ENCODE data around the gene DCUN1D4.

DCUN1D4 gene

DNA sequence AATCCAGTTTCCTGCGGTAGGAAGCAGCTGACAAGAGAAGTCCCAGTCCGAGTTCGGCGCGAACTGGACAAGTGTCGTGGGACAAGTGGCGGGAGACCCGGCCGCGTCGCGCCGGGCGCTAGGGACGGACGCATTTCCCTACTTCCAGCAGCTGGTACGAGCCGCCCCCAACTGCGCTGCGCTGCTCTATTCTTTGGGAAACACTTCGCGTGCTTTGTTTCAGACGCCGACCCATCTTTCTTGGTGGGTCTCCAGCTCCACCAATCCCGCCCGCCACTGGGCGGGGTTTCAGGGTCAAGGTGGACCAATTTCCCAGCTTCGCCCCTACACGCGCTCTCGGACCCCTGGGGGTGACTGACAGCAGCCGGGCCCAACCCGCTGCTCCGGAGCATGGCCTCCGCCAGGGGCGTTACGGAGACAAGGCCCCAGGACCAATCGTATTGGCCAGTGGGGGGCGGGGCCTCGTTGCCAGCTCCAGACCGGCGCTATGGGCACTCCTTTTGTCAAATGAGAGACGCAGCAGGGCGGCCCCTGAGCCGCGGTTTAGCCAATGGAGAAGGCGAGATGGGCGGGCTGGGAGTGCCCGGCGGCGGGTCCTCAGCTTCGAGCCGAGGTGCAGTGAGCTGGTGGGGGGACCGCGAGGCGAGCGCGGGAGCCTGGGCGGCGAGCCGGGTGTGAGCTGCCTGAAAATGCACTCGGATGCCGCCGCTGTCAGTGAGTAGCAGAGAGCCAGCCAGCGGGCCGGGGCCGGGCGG, at the start of gene DCUN1D4:
Gene DCUN1D4 (plus strand): TSS at position 600 of the 755 bp plus-strand sequence. CDS start 90 bp downstream, at position 690.
- H3K36me3 ChIP-seq (replicated peaks), result no peaks in the 10 kb centered on the region
- peak; percentile 100 for DNase-seq
- in situ Hi-C loops (cut with HindIII; ENCODE audit: low pct_ligation_motif_present, low sequenced_read_pairs), result no loop called here
- H3K4me3 ChIP-seq (ENCODE audit: low read depth, low read length), result peak within 1 kb of the TSS; percentile 69
- H3K27ac ChIP-seq, result peak within 1 kb of the TSS; percentile 75
- peak; percentile 53 for TF ChIP-seq CTCF (IDR thresholded peaks at IDR 0.05; ENCODE audit: low read depth, low read length, missing control alignments)
- H3K27me3 ChIP-seq (replicated peaks), result no peaks in the 10 kb centered on the region

- H3K4me3 ChIP-seq (ENCODE audit: low read depth, low read length), result no peak overlapping the region
- no peak for DNase-seq
- TF ChIP-seq CTCF (IDR thresholded peaks at IDR 0.05; ENCODE audit: low read depth, low read length, missing control alignments), result no peak
- H3K27ac ChIP-seq, result no peak overlapping the region
- in situ Hi-C loops (cut with HindIII; ENCODE audit: low pct_ligation_motif_present, low sequenced_read_pairs), result no loop called here
- H3K27me3 ChIP-seq (replicated peaks), result no peaks in the 10 kb centered on the region
- H3K36me3 ChIP-seq (replicated peaks), result no peaks in the 10 kb centered on the region
Observed at GRCh38 chr4:51820443-51821234, 22.3 kb upstream of the DCUN1D4 start.

GRCh38 chr4:51825341-51825740, 17.6 kb upstream of the DCUN1D4 start:
- in situ Hi-C loops (cut with HindIII; ENCODE audit: low pct_ligation_motif_present, low sequenced_read_pairs), result no loop called here
- no peaks in the 10 kb centered on the region for H3K36me3 ChIP-seq (replicated peaks)
- H3K27ac ChIP-seq, result no peak overlapping the region
- DNase-seq, result no peak
- no peak overlapping the region for H3K4me3 ChIP-seq (ENCODE audit: low read depth, low read length)
- no peaks in the 10 kb centered on the region for H3K27me3 ChIP-seq (replicated peaks)
- no peak for TF ChIP-seq CTCF (IDR thresholded peaks at IDR 0.05; ENCODE audit: low read depth, low read length, missing control alignments)

- Histone ChIP-seq H3K27ac (no peak overlapping the region), H3K4me3 (ENCODE audit: low read depth, low read length) (no peak overlapping the region), H3K36me3 (replicated peaks) (no peaks in the 10 kb centered on the region), H3K27me3 (replicated peaks) (no peaks in the 10 kb centered on the region)
- DNase-seq, result no peak
- no peak for TF ChIP-seq CTCF (IDR thresholded peaks at IDR 0.05; ENCODE audit: low read depth, low read length, missing control alignments)
- in situ Hi-C loops (cut with HindIII; ENCODE audit: low pct_ligation_motif_present, low sequenced_read_pairs), result no loop called here
Observed at GRCh38 chr4:51830156-51830720, 12.7 kb upstream of the DCUN1D4 start.

DNA sequence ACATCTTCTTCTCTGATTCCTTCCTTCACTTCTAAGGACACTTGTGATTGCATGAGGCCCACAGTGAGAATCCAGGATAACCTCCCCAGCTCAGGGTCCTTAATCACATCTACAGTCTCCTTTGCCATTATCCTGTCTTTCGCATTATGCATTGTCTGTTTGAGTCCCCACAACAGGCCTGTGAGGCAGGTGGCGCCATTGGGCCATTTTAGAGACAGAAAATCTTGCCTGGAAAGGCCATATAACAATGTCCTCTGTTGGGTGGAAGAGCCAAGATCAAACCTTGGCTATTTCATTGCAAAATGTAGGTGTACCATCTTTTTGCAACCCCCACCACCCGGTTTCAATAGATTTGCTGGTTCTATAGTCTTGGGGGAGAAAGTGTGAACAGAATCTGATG, 11.8 kb upstream of the DCUN1D4 start:
- H3K27ac ChIP-seq, result no peak overlapping the region
- peak; percentile 65 for DNase-seq
- peak; percentile 83 for TF ChIP-seq CTCF (IDR thresholded peaks at IDR 0.05; ENCODE audit: low read depth, low read length, missing control alignments)
- no peak overlapping the region for H3K4me3 ChIP-seq (ENCODE audit: low read depth, low read length)
- in situ Hi-C loops (cut with HindIII; ENCODE audit: low pct_ligation_motif_present, low sequenced_read_pairs), result no loop called here
- H3K27me3 ChIP-seq (replicated peaks), result no peaks in the 10 kb centered on the region
- no peaks in the 10 kb centered on the region for H3K36me3 ChIP-seq (replicated peaks)

Measured in brain microvascular endothelial cell (primary cell).